ENCODE data around the gene ADD3.
A peak's percentile ranks its signal among the peaks of the same experiment; 100 is the strongest.

ADD3 gene

DNA sequence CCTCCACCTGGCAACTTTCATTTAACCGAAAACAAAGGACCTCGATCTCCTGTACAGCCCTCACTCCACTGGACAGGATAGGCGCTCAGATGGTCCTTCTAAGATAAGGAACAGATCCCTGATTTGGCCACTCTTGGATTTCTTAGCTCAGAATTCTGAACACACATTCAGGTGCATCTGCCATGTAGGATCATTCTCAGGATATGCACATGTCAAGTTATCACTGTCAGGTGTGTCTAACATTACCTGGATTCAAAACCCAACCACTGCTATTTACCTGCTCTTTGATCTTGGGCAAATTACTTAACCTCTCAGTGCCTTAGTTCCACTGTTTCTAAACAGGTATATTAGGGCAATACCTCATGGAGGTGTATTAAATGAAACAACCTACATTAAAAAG is 12.2 kb upstream of the ADD3 start:
- H4K8ac ChIP-seq (ENCODE audit: low read depth, low read length): no peak overlapping the region
- no peak overlapping the region for H4K91ac ChIP-seq (ENCODE audit: low read depth, low read length)
- no peak overlapping the region for H3K4me3 ChIP-seq (ENCODE audit: low read depth, low read length)
- no peak overlapping the region for H3K14ac ChIP-seq (ENCODE audit: low read length)
- no peak overlapping the region for H3K4me2 ChIP-seq (ENCODE audit: low read length)
- no peaks in the 10 kb centered on the region for H3K9me3 ChIP-seq (ENCODE audit: insufficient read depth, low read depth, low read length)
- H2AK5ac ChIP-seq (ENCODE audit: low read length): no peak overlapping the region
- H3K27me3 ChIP-seq (ENCODE audit: insufficient read depth, low read length): no peaks in the 10 kb centered on the region
- H3K9ac ChIP-seq (ENCODE audit: low read length): no peak overlapping the region
- no peak overlapping the region for H4K12ac ChIP-seq (ENCODE audit: low read depth, low read length)
- H2BK120ac ChIP-seq (ENCODE audit: insufficient read depth, low read length, poor library complexity): no peak overlapping the region
- H2BK5ac ChIP-seq (ENCODE audit: low read depth, low read length, poor library complexity): no peak overlapping the region
- H3K4me1 ChIP-seq (ENCODE audit: control insufficient read depth in 1 of 2, insufficient read depth in 2 of 2, low read length in 2 of 2): peaks cover 3 to 4% of the 10 kb centered on the region in 2 experiments
- H3K36me3 ChIP-seq (ENCODE audit: control insufficient read depth in 1 of 2, insufficient read depth in 2 of 2, low read length in 2 of 2): no peaks in the 10 kb centered on the region
- peak overlapping the region; percentile 58 for H2BK12ac ChIP-seq (ENCODE audit: low read length)
- WGBS (ENCODE audit: extremely low coverage, insufficient coverage, insufficient read length): no CpG with 5 or more reads among the region's 3 CpGs
- no peak overlapping the region for H3K18ac ChIP-seq (ENCODE audit: low read length)
- no peak overlapping the region for H3K23ac ChIP-seq (ENCODE audit: low read length)
- no peak for DNase-seq
- H2AFZ ChIP-seq (ENCODE audit: insufficient read depth, low read length, poor library complexity): no peak overlapping the region
- no peaks in the 10 kb centered on the region for H3K79me2 ChIP-seq (ENCODE audit: control insufficient read depth, insufficient read depth, low read length, poor library complexity)
- no peak overlapping the region for H3K27ac ChIP-seq (ENCODE audit: low read depth, low read length)
- H3K79me1 ChIP-seq (ENCODE audit: low read length): peaks cover 4% of the 10 kb centered on the region
- H3K4ac ChIP-seq (ENCODE audit: low read depth, low read length): no peak overlapping the region

DNA sequence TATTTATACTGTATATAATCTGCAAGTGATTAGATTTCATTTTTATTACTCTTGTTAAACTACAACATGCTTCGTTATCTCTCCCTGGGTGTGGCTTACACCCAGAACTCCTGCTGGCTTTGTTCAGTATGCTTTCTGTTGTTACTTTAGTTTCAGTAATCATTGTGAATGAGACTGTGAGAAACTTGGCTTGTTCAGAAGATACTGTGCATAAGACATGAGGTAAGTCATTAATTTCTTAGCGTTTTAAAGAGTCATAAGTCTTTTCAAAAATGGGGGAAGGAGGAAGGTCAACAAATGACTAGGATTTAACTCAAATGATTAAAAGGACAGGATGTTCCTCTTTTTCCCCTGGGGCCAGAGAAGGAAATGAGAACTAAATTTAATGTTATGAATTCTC is 11.6 kb upstream of the ADD3 start:
- H4K8ac ChIP-seq (ENCODE audit: low read depth, low read length): no peak overlapping the region
- no CpG with 5 or more reads among the region's 2 CpGs for WGBS (ENCODE audit: extremely low coverage, insufficient coverage, insufficient read length)
- no peak overlapping the region for H4K12ac ChIP-seq (ENCODE audit: low read depth, low read length)
- no peak overlapping the region for H3K18ac ChIP-seq (ENCODE audit: low read length)
- no peak overlapping the region for H3K14ac ChIP-seq (ENCODE audit: low read length)
- no peaks in the 10 kb centered on the region for H3K27me3 ChIP-seq (ENCODE audit: insufficient read depth, low read length)
- H2BK120ac ChIP-seq (ENCODE audit: insufficient read depth, low read length, poor library complexity): no peak overlapping the region
- H4K91ac ChIP-seq (ENCODE audit: low read depth, low read length): no peak overlapping the region
- no peak for DNase-seq
- peaks cover 3 to 4% of the 10 kb centered on the region in 2 experiments for H3K4me1 ChIP-seq (ENCODE audit: control insufficient read depth in 1 of 2, insufficient read depth in 2 of 2, low read length in 2 of 2)
- no peak overlapping the region for H3K23ac ChIP-seq (ENCODE audit: low read length)
- no peaks in the 10 kb centered on the region for H3K36me3 ChIP-seq (ENCODE audit: control insufficient read depth in 1 of 2, insufficient read depth in 2 of 2, low read length in 2 of 2)
- H2BK12ac ChIP-seq (ENCODE audit: low read length): no peak overlapping the region
- no peaks in the 10 kb centered on the region for H3K79me2 ChIP-seq (ENCODE audit: control insufficient read depth, insufficient read depth, low read length, poor library complexity)
- H2AFZ ChIP-seq (ENCODE audit: insufficient read depth, low read length, poor library complexity): no peak overlapping the region
- peaks cover 4% of the 10 kb centered on the region for H3K79me1 ChIP-seq (ENCODE audit: low read length)
- H3K27ac ChIP-seq (ENCODE audit: low read depth, low read length): no peak overlapping the region
- H3K4ac ChIP-seq (ENCODE audit: low read depth, low read length): no peak overlapping the region
- no peaks in the 10 kb centered on the region for H3K9me3 ChIP-seq (ENCODE audit: insufficient read depth, low read depth, low read length)
- no peak overlapping the region for H2BK5ac ChIP-seq (ENCODE audit: low read depth, low read length, poor library complexity)
- no peak overlapping the region for H2AK5ac ChIP-seq (ENCODE audit: low read length)
- no peak overlapping the region for H3K4me3 ChIP-seq (ENCODE audit: low read depth, low read length)
- no peak overlapping the region for H3K4me2 ChIP-seq (ENCODE audit: low read length)
- H3K9ac ChIP-seq (ENCODE audit: low read length): no peak overlapping the region

DNA sequence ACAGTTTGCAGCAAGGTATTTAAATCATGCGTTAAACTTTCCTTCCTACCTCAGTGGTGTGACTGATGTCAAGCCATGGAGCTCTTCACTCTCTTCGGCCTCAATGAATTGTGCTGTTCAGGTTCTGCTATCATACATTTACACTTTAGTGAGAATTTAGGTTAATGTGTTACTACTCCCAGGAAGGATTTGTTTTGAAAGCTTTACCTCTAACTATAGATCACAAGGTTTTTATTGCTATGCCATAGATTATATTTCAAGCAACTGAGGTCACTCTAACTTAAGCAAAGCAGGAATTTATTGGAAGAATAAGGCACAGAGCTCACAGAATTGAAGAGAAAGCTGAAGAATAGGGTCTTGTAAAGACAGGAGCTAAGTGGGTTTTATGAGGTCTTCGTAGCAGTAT is 11.0 kb upstream of the ADD3 start:
- H3K27ac ChIP-seq (ENCODE audit: low read depth, low read length): no peak overlapping the region
- H4K8ac ChIP-seq (ENCODE audit: low read depth, low read length): no peak overlapping the region
- H3K4ac ChIP-seq (ENCODE audit: low read depth, low read length): no peak overlapping the region
- H3K14ac ChIP-seq (ENCODE audit: low read length): no peak overlapping the region
- H3K23ac ChIP-seq (ENCODE audit: low read length): no peak overlapping the region
- no CpG with 5 or more reads among the region's 3 CpGs for WGBS (ENCODE audit: extremely low coverage, insufficient coverage, insufficient read length)
- no peaks in the 10 kb centered on the region for H3K9me3 ChIP-seq (ENCODE audit: insufficient read depth, low read depth, low read length)
- no peak overlapping the region for H3K9ac ChIP-seq (ENCODE audit: low read length)
- peaks cover 3 to 4% of the 10 kb centered on the region in 2 experiments for H3K4me1 ChIP-seq (ENCODE audit: control insufficient read depth in 1 of 2, insufficient read depth in 2 of 2, low read length in 2 of 2)
- no peaks in the 10 kb centered on the region for H3K27me3 ChIP-seq (ENCODE audit: insufficient read depth, low read length)
- peaks cover 1% of the 10 kb centered on the region for H3K79me1 ChIP-seq (ENCODE audit: low read length)
- no peak overlapping the region for H3K4me2 ChIP-seq (ENCODE audit: low read length)
- no peak overlapping the region for H2BK12ac ChIP-seq (ENCODE audit: low read length)
- H2BK120ac ChIP-seq (ENCODE audit: insufficient read depth, low read length, poor library complexity): no peak overlapping the region
- H3K79me2 ChIP-seq (ENCODE audit: control insufficient read depth, insufficient read depth, low read length, poor library complexity): no peaks in the 10 kb centered on the region
- H2BK5ac ChIP-seq (ENCODE audit: low read depth, low read length, poor library complexity): no peak overlapping the region
- no peak overlapping the region for H2AFZ ChIP-seq (ENCODE audit: insufficient read depth, low read length, poor library complexity)
- no peak overlapping the region for H3K4me3 ChIP-seq (ENCODE audit: low read depth, low read length)
- H3K36me3 ChIP-seq (ENCODE audit: control insufficient read depth in 1 of 2, insufficient read depth in 2 of 2, low read length in 2 of 2): no peaks in the 10 kb centered on the region
- H2AK5ac ChIP-seq (ENCODE audit: low read length): no peak overlapping the region
- no peak overlapping the region for H4K12ac ChIP-seq (ENCODE audit: low read depth, low read length)
- no peak for DNase-seq
- H3K18ac ChIP-seq (ENCODE audit: low read length): no peak overlapping the region
- H4K91ac ChIP-seq (ENCODE audit: low read depth, low read length): no peak overlapping the region

DNA sequence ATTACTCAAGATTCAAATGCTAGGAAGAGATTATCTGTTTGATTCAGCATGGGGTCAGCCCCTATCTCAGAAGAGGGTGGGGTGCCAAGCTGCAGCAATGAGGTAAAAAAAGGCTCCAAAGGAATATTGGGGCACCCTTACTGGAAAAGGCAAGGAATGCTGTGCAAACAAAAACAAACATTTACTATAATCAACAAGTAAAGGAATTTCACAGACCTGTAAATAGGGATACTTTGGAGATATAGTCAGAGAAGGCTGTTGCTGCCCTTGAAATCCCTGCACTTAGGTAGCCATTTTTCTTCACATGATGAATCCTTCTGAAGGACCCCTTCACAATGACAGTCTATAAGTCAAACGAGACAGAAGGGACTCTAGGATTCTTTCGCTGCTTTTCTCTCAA is 10.6 kb upstream of the ADD3 start:
- no peak for DNase-seq
- H3K4me3 ChIP-seq (ENCODE audit: low read depth, low read length): no peak overlapping the region
- peaks cover 1% of the 10 kb centered on the region for H3K79me1 ChIP-seq (ENCODE audit: low read length)
- no peak overlapping the region for H4K8ac ChIP-seq (ENCODE audit: low read depth, low read length)
- no peak overlapping the region for H2AK5ac ChIP-seq (ENCODE audit: low read length)
- no peaks in the 10 kb centered on the region for H3K36me3 ChIP-seq (ENCODE audit: control insufficient read depth in 1 of 2, insufficient read depth in 2 of 2, low read length in 2 of 2)
- no CpG with 5 or more reads among the region's 2 CpGs for WGBS (ENCODE audit: extremely low coverage, insufficient coverage, insufficient read length)
- no peak overlapping the region for H2AFZ ChIP-seq (ENCODE audit: insufficient read depth, low read length, poor library complexity)
- no peak overlapping the region for H3K27ac ChIP-seq (ENCODE audit: low read depth, low read length)
- no peak overlapping the region for H3K18ac ChIP-seq (ENCODE audit: low read length)
- no peak overlapping the region for H2BK120ac ChIP-seq (ENCODE audit: insufficient read depth, low read length, poor library complexity)
- no peaks in the 10 kb centered on the region for H3K79me2 ChIP-seq (ENCODE audit: control insufficient read depth, insufficient read depth, low read length, poor library complexity)
- H4K91ac ChIP-seq (ENCODE audit: low read depth, low read length): no peak overlapping the region
- no peaks in the 10 kb centered on the region for H3K27me3 ChIP-seq (ENCODE audit: insufficient read depth, low read length)
- H2BK12ac ChIP-seq (ENCODE audit: low read length): no peak overlapping the region
- no peaks in the 10 kb centered on the region for H3K9me3 ChIP-seq (ENCODE audit: insufficient read depth, low read depth, low read length)
- H3K4ac ChIP-seq (ENCODE audit: low read depth, low read length): no peak overlapping the region
- H4K12ac ChIP-seq (ENCODE audit: low read depth, low read length): no peak overlapping the region
- H3K14ac ChIP-seq (ENCODE audit: low read length): no peak overlapping the region
- H3K23ac ChIP-seq (ENCODE audit: low read length): no peak overlapping the region
- no peak overlapping the region for H3K4me2 ChIP-seq (ENCODE audit: low read length)
- H3K4me1 ChIP-seq (ENCODE audit: control insufficient read depth in 1 of 2, insufficient read depth in 2 of 2, low read length in 2 of 2): peaks cover 3 to 4% of the 10 kb centered on the region in 2 experiments
- no peak overlapping the region for H3K9ac ChIP-seq (ENCODE audit: low read length)
- H2BK5ac ChIP-seq (ENCODE audit: low read depth, low read length, poor library complexity): no peak overlapping the region

Data from trophoblast cell (in vitro differentiated cells and primary cell).